OCI-LY7 (cell line): ENCODE measurements around the gene CSPG5. TPM values are rescaled to one million over a fixed set of nuclear protein-coding genes. Genes with fewer than 3 reads are reported as not detected.

Source experiments
- BruUV-seq: library from RNA; stranded (reverse); fragments of 400-500 nt; replicated peaks from 2 replicates; lab custom pipeline; 2021; lab: Mats Ljungman, UMichigan
- CTCF ChIA-PET: fragments of 300-600 bp; sonication (Branson Sonifier 250); formaldehyde crosslinking; loops from one replicate; lab custom pipeline; 2022; ENCODE audit warnings: antibody characterized with exemption; ENCODE audit not compliant: unreplicated experiment; lab: Charles Lee
- POLR2A ChIA-PET: fragments of 300-600 bp; sonication (Branson Sonifier 250); formaldehyde crosslinking; loops from one replicate; lab custom pipeline; 2022; ENCODE audit warnings: antibody characterized with exemption; lab: Charles Lee
- DNase-seq: peaks from one replicate; pipeline ENCODE4 v3.0.0-alpha.2; 2015; ENCODE audit warnings: low spot score
- H2AFZ ChIP-seq: fragments of 200-600 bp; sonication (generic), shearing (Covaris generic); 2 replicates; pipeline ENCODE4 v1.6.1; 2014; ENCODE audit warnings: mild to moderate bottlenecking, antibody characterized with exemption, low read length, moderate library complexity
- H3K27ac ChIP-seq: fragments of 200-600 bp; sonication (generic); 2 replicates; pipeline ENCODE4 v1.5.1; 2014; ENCODE audit warnings: mixed run types, low read depth, mild to moderate bottlenecking, moderate library complexity, low read length, inconsistent platforms; ENCODE audit not compliant: poor library complexity, severe bottlenecking
- H3K36me3 ChIP-seq: fragments of 200-600 bp; sonication (generic); 2 replicates; pipeline ENCODE4 v1.6.1; 2014; ENCODE audit warnings: mild to moderate bottlenecking, antibody characterized with exemption, low read length, moderate library complexity, mixed read lengths; ENCODE audit not compliant: insufficient read depth
- H3K4me1 ChIP-seq: fragments of 200-600 bp; sonication (generic); 2 replicates; pipeline ENCODE4 v1.5.1; 2014; ENCODE audit warnings: mild to moderate bottlenecking, low read length; ENCODE audit not compliant: insufficient read depth, poor library complexity, severe bottlenecking
- H3K4me2 ChIP-seq: fragments of 200-600 bp; sonication (generic); 2 replicates; pipeline ENCODE4 v1.6.1; 2014; ENCODE audit warnings: mild to moderate bottlenecking, low read length
- H3K4me3 ChIP-seq: fragments of 200-600 bp; sonication (generic); 2 replicates; pipeline ENCODE4 v1.5.1; 2014; ENCODE audit warnings: mild to moderate bottlenecking, low read depth, low read length; ENCODE audit not compliant: poor library complexity, severe bottlenecking
- H3K79me2 ChIP-seq: fragments of 200-600 bp; sonication (generic); 2 replicates; pipeline ENCODE4 v1.6.1; 2016; ENCODE audit warnings: low read depth, mild to moderate bottlenecking, low read length, moderate library complexity, mixed read lengths; ENCODE audit not compliant: insufficient read depth
- H3K9me2 ChIP-seq: fragments of 200-600 bp; sonication (generic); 2 replicates; pipeline ENCODE4 v1.6.1; 2016; ENCODE audit warnings: mild to moderate bottlenecking, low read length, mixed read lengths; ENCODE audit not compliant: insufficient read depth
- H3K9me3 ChIP-seq: fragments of 200-600 bp; sonication (generic); 2 replicates; pipeline ENCODE4 v1.6.1; 2014; ENCODE audit warnings: mild to moderate bottlenecking, mixed run types, low read length, mixed read lengths
- H4K20me1 ChIP-seq: fragments of 200-600 bp; sonication (generic); 2 replicates; pipeline ENCODE4 v1.6.1; 2014; ENCODE audit warnings: mild to moderate bottlenecking, antibody characterized with exemption, low read length, moderate library complexity, mixed read lengths; ENCODE audit not compliant: insufficient read depth
- EZH2phosphoT487 ChIP-seq: fragments of 200-600 bp; sonication (generic); IDR thresholded peaks from 2 replicates; pipeline ENCODE4 v1.6.1; 2018; ENCODE audit warnings: low read depth, borderline replicate concordance, mild to moderate bottlenecking, mixed run types, antibody characterized with exemption, low read length, moderate library complexity, mixed read lengths
- intact Hi-C: fragments of 100-400 bp; cut with micrococcal nuclease; formaldehyde crosslinking; loops from one replicate; pipeline ENCODE4 v1.10.0; 2022; ENCODE audit not compliant: unreplicated experiment
- total RNA-seq, 2 experiments: library from RNA; depleted of rRNA in 1 of 2; stranded (reverse); fragments of >200 nt in 1 of 2; shearing (Covaris generic) in 1 of 2; gene quantifications; 2 replicates each; pipeline ENCODE4 v1.2.3, GENCODE V29; 2014 to 2022
- TF ChIP-seq, protein P1 (sequence below): fragments of 200-600 bp; sonication (generic); conservative IDR thresholded peaks from 2 replicates; pipeline ENCODE4 v1.5.1; 2014; ENCODE audit warnings: mild to moderate bottlenecking, antibody characterized with exemption, low read length, moderate library complexity, mixed read lengths

The CSPG5 gene
- total RNA-seq, 2 experiments from 2014 or later, result 0.13 to 0.66 TPM

DNA sequence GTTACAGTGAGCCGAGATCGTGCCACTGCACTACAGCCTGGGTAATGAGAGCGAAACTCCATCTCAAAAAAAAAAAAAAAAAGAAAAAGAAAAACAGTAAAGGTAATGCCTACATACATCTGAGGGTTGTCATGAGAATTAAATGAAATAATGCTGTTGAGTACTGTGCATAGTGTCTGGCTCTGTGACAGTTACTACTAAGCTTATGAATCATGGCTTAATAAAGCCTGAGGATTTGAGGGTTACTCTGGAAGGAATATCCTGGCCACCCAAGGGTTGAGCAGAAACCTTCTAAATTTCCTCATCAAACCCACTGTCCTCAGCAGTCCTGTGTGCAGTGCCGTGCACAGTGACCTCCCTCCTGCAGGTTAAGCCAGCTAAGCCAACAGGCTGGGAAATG lies 38.4 kb downstream of the CSPG5 start:
- BruUV-seq, result no TSS peak
- no peak overlapping the region for H3K4me2 ChIP-seq
- H2AFZ ChIP-seq, result no peak overlapping the region
- H3K9me3 ChIP-seq, result no peaks in the 10 kb centered on the region
- H3K27ac ChIP-seq, result no peak overlapping the region
- no peaks in the 10 kb centered on the region for H3K4me1 ChIP-seq
- ChIA-PET CTCF (no interaction called here), POLR2A (interaction anchor here (0.5 to 0.7 kb wide), 3 partner anchors 18 to 707 kb away, joined by 3 to 6 read pairs (median 4); no protein-coding TSS in a partner anchor)
- intact Hi-C loops, result no loop called here
- no peak for DNase-seq
- H3K79me2 ChIP-seq, result no peaks in the 10 kb centered on the region
- H4K20me1 ChIP-seq, result no peaks in the 10 kb centered on the region
- TF ChIP-seq, protein P1, sequence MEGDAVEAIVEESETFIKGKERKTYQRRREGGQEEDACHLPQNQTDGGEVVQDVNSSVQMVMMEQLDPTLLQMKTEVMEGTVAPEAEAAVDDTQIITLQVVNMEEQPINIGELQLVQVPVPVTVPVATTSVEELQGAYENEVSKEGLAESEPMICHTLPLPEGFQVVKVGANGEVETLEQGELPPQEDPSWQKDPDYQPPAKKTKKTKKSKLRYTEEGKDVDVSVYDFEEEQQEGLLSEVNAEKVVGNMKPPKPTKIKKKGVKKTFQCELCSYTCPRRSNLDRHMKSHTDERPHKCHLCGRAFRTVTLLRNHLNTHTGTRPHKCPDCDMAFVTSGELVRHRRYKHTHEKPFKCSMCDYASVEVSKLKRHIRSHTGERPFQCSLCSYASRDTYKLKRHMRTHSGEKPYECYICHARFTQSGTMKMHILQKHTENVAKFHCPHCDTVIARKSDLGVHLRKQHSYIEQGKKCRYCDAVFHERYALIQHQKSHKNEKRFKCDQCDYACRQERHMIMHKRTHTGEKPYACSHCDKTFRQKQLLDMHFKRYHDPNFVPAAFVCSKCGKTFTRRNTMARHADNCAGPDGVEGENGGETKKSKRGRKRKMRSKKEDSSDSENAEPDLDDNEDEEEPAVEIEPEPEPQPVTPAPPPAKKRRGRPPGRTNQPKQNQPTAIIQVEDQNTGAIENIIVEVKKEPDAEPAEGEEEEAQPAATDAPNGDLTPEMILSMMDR, result no peak
- TF ChIP-seq EZH2phosphoT487, result no peak
- no peaks in the 10 kb centered on the region for H3K36me3 ChIP-seq
- no peaks in the 10 kb centered on the region for H3K9me2 ChIP-seq
- no peak overlapping the region for H3K4me3 ChIP-seq

DNA sequence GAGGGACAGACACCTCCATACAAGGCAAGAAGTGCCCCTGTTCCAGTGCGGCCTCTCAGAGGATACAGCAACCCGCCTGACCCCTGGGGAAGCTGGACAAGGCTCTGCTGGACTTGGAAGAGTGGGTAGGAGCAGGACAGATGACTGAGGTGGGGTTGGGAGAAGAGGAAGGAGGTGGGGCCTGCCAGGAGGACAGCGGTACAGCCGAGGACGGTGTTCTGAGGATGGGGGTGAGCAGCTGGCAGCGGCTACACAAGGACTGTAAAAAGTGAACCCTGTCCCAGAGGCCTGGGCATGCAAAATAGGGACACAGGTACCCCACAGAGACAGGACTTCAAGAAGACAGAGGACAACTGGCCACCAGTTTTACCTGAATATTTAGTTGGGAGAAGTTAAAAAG lies 41.7 kb downstream of the CSPG5 start:
- BruUV-seq, result no TSS peak
- intact Hi-C loops, result no loop called here
- Histone ChIP-seq H3K27ac (no peak overlapping the region), H3K4me2 (no peak overlapping the region), H2AFZ (no peak overlapping the region), H3K4me1 (no peaks in the 10 kb centered on the region), H3K79me2 (no peaks in the 10 kb centered on the region), H3K36me3 (no peaks in the 10 kb centered on the region), H4K20me1 (no peaks in the 10 kb centered on the region), H3K4me3 (no peak overlapping the region), H3K9me2 (no peaks in the 10 kb centered on the region), H3K9me3 (no peaks in the 10 kb centered on the region)
- CTCF ChIA-PET, result no interaction called here
- no peak for DNase-seq
- no peak for TF ChIP-seq EZH2phosphoT487
- TF ChIP-seq, protein P1, result no peak
- POLR2A ChIA-PET, result interaction anchor here (0.6 kb wide), 1 partner anchor 419 kb away, joined by 3 read pairs; no protein-coding TSS in a partner anchor

DNA sequence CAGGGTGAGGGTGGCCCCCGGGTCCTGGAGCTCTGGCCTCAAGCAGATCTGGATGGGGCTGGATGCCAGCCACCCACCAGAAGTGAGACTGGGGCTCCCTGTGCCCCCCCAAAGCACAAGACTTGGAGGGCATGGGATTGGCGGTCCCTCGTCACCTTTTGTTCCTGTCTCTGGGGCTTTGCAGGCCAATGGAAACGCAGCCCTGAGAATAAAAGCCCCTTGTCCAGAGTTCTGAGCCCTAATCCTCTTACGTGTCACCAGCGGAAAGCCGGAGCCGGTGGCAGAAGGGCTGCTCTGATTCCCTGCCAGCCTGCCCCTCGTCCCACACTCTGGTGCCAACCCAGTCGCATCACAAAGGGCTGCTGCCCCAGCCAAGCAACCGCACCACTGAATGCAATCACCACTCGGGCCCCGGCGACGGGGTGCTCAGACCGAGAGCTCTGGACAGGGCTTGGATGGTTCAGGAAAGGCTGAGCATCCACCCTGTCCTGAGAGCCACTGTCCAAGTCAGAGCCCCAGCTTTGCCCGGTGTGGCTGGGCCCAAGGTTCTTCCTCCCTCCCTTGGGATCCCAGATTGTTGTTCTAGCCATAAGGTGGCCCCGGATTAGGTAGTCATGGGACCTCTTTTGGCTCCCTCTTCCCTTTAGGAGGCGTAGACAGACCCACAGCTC lies 42.3 kb downstream of the CSPG5 start:
- ChIA-PET POLR2A (interaction anchor here (0.6 kb wide), 1 partner anchor 420 kb away, joined by 3 read pairs; no protein-coding TSS in a partner anchor), CTCF (no interaction called here)
- Histone ChIP-seq H3K36me3 (no peaks in the 10 kb centered on the region), H3K79me2 (no peaks in the 10 kb centered on the region), H3K4me2 (no peak overlapping the region), H2AFZ (no peak overlapping the region), H3K9me2 (no peaks in the 10 kb centered on the region), H4K20me1 (no peaks in the 10 kb centered on the region), H3K4me1 (no peaks in the 10 kb centered on the region), H3K9me3 (no peaks in the 10 kb centered on the region), H3K27ac (no peak overlapping the region), H3K4me3 (no peak overlapping the region)
- intact Hi-C loops, result no loop called here
- no peak for TF ChIP-seq EZH2phosphoT487
- TF ChIP-seq, protein P1, result no peak
- no peak for DNase-seq
- BruUV-seq, result no TSS peak
